HG02763 (cell line): ENCODE data around the gene TNFRSF19.

Experiments
- ATAC-seq: cut with Tn5 transposase; IDR thresholded peaks from one replicate; pipeline ENCODE4 v1.9.1; 2021; ENCODE audit warnings: mild to moderate bottlenecking, moderate library complexity; ENCODE audit not compliant: unreplicated experiment

The TNFRSF19 gene

GRCh38 chr13:23710366-23710765, 140.2 kb downstream of the TNFRSF19 start:
- ATAC-seq: no peak

- no peak for ATAC-seq
Measured at GRCh38 chr13:23711355-23711754, 141.1 kb downstream of the TNFRSF19 start.

GRCh38 chr13:23714672-23715071, 144.5 kb downstream of the TNFRSF19 start:
- ATAC-seq: no peak

- no peak for ATAC-seq
Measured at GRCh38 chr13:23715092-23715761, 145.0 kb downstream of the TNFRSF19 start.

- no peak for ATAC-seq
Measured at GRCh38 chr13:23715762-23716235, 145.6 kb downstream of the TNFRSF19 start.

GRCh38 chr13:23716401-23716800, 146.2 kb downstream of the TNFRSF19 start:
- ATAC-seq: no peak

- ATAC-seq: no peak
Measured at GRCh38 chr13:23718996-23719395, 148.8 kb downstream of the TNFRSF19 start.

GRCh38 chr13:23722726-23723453, 152.7 kb downstream of the TNFRSF19 start:
- ATAC-seq: no peak

- no peak for ATAC-seq
Measured at GRCh38 chr13:23723471-23723870, 153.3 kb downstream of the TNFRSF19 start.

- ATAC-seq: no peak
Measured at GRCh38 chr13:23724196-23724970, 154.2 kb downstream of the TNFRSF19 start.
